Tibial nerve (tissue), 3 donors: Measurements from ENCODE around the gene GLIS2.

Experiments used
- CTCF ChIP-seq, 5 experiments: fragments of 200-600 bp in 3 of 5; fragments of 450-650 bp in 2 of 5; sonication (generic) in 3 of 5; IDR thresholded peaks; one replicate each; pipeline ENCODE4 v1.5.1; 2016 to 2019; ENCODE audit warnings: antibody characterized with exemption in 5 of 5, mild to moderate bottlenecking in 3 of 5, moderate library complexity in 2 of 5
- POLR2A ChIP-seq, 2 donors: fragments of 450-650 bp; IDR thresholded peaks; one replicate each; pipeline ENCODE4 v1.6.1; 2017; ENCODE audit warnings: antibody characterized with exemption in 2 of 2, mild to moderate bottlenecking in 2 of 2, moderate library complexity in 2 of 2

DNA sequence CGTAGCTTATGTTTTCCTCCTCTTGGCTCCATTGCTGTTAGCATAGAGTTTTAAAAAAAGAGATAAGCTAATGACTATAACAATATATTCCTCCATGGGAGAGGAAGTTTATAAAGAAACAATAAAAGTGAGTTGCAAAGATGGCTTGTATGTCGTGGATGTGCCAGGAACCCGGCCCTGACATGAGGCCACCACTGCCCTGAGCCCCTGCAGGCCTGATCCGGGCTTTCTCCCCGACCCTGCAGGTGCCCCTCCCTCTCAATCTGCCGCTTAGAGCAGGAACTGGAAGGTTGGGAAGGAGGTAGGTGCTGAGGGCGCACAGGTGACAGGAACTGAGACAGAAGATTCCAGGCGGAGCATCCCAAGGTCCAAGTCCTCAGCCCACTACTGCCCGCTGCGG, 23.6 kb downstream of the GLIS2 start:
- TF ChIP-seq CTCF (IDR thresholded peaks at IDR 0.05) (no peak), POLR2A (IDR thresholded peaks at IDR 0.05) (no peak)
